GM12878 (cell line): ENCODE results near the gene SATB2. TPM values are rescaled to one million over a fixed set of nuclear protein-coding genes. Genes with fewer than 3 reads are reported as not detected.

Source experiments
- ATAC-seq: fragments of 200-7000 bp; cut with Tn5 transposase; 3 replicates; pipeline ENCODE4 v1.9.1; 2020; ENCODE audit warnings: mild to moderate bottlenecking, moderate library complexity
- BruUV-seq: library from RNA; stranded (reverse); fragments of 400-500 nt; replicated peaks from 2 replicates; lab custom pipeline; 2021; lab: Mats Ljungman, UMichigan
- CTCF ChIA-PET: fragments of 300-600 bp; sonication (Branson Sonifier 250); formaldehyde crosslinking; extraction: SDS; loops from one replicate; lab custom pipeline; 2021; ENCODE audit warnings: inconsistent platforms; lab: Yijun Ruan, JAX
- POLR2A ChIA-PET: fragments of 350-600 bp; formaldehyde crosslinking; extraction: SDS; loops from one replicate; lab custom pipeline; 2021; ENCODE audit warnings: inconsistent platforms; lab: Charles Lee
- RAD21 ChIA-PET: fragments of 300-600 bp; sonication (Branson Sonifier 250); formaldehyde crosslinking; loops from one replicate; lab custom pipeline; 2023; ENCODE audit warnings: antibody characterized with exemption; ENCODE audit not compliant: unreplicated experiment; lab: Charles Lee
- SMC1A ChIA-PET: fragments of 300-600 bp; sonication (Branson Sonifier 250); formaldehyde crosslinking; loops from one replicate; lab custom pipeline; 2023; ENCODE audit not compliant: unreplicated experiment, uncharacterized antibody; lab: Charles Lee
- DNase-seq: peaks from one replicate; pipeline ENCODE4 v3.0.0-alpha.2; 2011; ENCODE audit warnings: low read depth, low spot score
- FAIRE-seq: peaks from 3 replicates; lab custom pipeline; 2011; peaks lifted over from hg19 to GRCh38; lab: Jason Lieb, UNC
- H2AFZ ChIP-seq: 2 replicates; pipeline ENCODE4 v1.6.0; 2011; ENCODE audit warnings: low read depth, low read length, control low read depth; ENCODE audit not compliant: control insufficient read depth
- H3K27ac ChIP-seq: 2 replicates; pipeline ENCODE4 v1.5.1; 2011; ENCODE audit warnings: control low read depth; ENCODE audit not compliant: control insufficient read depth, insufficient read depth
- H3K27me3 ChIP-seq, 2 experiments: replicated peaks in 1 of 2; 2 replicates each; pipeline versions ENCODE4 v1.6.0 to v1.6.1; 2011; ENCODE audit warnings: low read length in 1 of 2; ENCODE audit not compliant: control insufficient read depth in 2 of 2, insufficient read depth in 2 of 2
- H3K36me3 ChIP-seq, 2 experiments: 2 replicates each; pipeline ENCODE4 v1.5.1; 2011; ENCODE audit warnings: low read length in 1 of 2; ENCODE audit not compliant: control insufficient read depth in 2 of 2, insufficient read depth in 2 of 2
- H3K4me1 ChIP-seq: 2 replicates; pipeline ENCODE4 v1.6.1; 2011; ENCODE audit warnings: mild to moderate bottlenecking, low read length, moderate library complexity, mixed read lengths; ENCODE audit not compliant: control insufficient read depth, insufficient read depth
- H3K4me2 ChIP-seq: 2 replicates; pipeline ENCODE4 v1.6.0; 2011; ENCODE audit warnings: control low read depth; ENCODE audit not compliant: control insufficient read depth, insufficient read depth
- H3K4me3 ChIP-seq: fragments of 200-600 bp; sonication (generic); 2 replicates; pipeline ENCODE4 v1.5.1; 2016
- H3K79me2 ChIP-seq: 2 replicates; pipeline ENCODE4 v1.6.0; 2011; ENCODE audit warnings: low read length; ENCODE audit not compliant: control insufficient read depth, insufficient read depth
- H3K9ac ChIP-seq: 2 replicates; pipeline ENCODE4 v1.8.0; 2011; ENCODE audit warnings: low read length, control low read depth, mixed read lengths; ENCODE audit not compliant: control insufficient read depth, insufficient read depth
- H3K9me3 ChIP-seq: replicated peaks from 3 replicates; pipeline ENCODE4 v1.5.1; 2011; ENCODE audit warnings: mild to moderate bottlenecking, low read length; ENCODE audit not compliant: control insufficient read depth, insufficient read depth
- H4K20me1 ChIP-seq: 2 replicates; pipeline ENCODE4 v1.6.0; 2011; ENCODE audit not compliant: control insufficient read depth, insufficient read depth
- ASH2L ChIP-seq: fragments of 300-600, 200-600 bp; sonication (generic); IDR thresholded peaks from 2 replicates; pipeline ENCODE4 v1.6.1; 2017; ENCODE audit warnings: low read depth, mild to moderate bottlenecking, borderline replicate concordance
- BCL11A ChIP-seq: IDR thresholded peaks from 2 replicates; pipeline ENCODE4 v1.6.1; 2011; ENCODE audit warnings: low read depth, low read length
- CHD1 ChIP-seq: IDR thresholded peaks from 2 replicates; pipeline ENCODE4 v1.6.1; 2012; ENCODE audit warnings: low read depth, low read length, improper control_type of control experiment
- CHD2 ChIP-seq: IDR thresholded peaks from 2 replicates; pipeline ENCODE4 v1.6.1; 2011; ENCODE audit warnings: low read depth, low read length, improper control_type of control experiment, borderline replicate concordance
- CREB1 ChIP-seq: IDR thresholded peaks from 2 replicates; pipeline ENCODE4 v1.6.1; 2012; ENCODE audit warnings: low read depth, mild to moderate bottlenecking, inconsistent platforms
- FOXK2 ChIP-seq: fragments of 450-650 bp; IDR thresholded peaks from 2 replicates; pipeline ENCODE4 v1.6.1; 2017; ENCODE audit warnings: mild to moderate bottlenecking, moderate library complexity
- NFYA ChIP-seq: IDR thresholded peaks from 2 replicates; pipeline ENCODE4 v1.6.1; 2011; ENCODE audit warnings: low read depth, mild to moderate bottlenecking, low read length, improper control_type of control experiment, borderline replicate concordance
- SIX5 ChIP-seq: IDR thresholded peaks from 2 replicates; pipeline ENCODE4 v1.6.1; 2011; ENCODE audit warnings: mild to moderate bottlenecking, low read depth, low read length, moderate library complexity; ENCODE audit not compliant: severe bottlenecking
- SKIL ChIP-seq: fragments of 450-650 bp; IDR thresholded peaks from 2 replicates; pipeline ENCODE4 v1.6.1; 2017; ENCODE audit warnings: mild to moderate bottlenecking, low read depth, inconsistent platforms; ENCODE audit not compliant: poor library complexity, severe bottlenecking
- SMC3 ChIP-seq: IDR thresholded peaks from 2 replicates; pipeline ENCODE4 v1.6.1; 2011; ENCODE audit warnings: low read length, improper control_type of control experiment, borderline replicate concordance
- SP1 ChIP-seq: IDR thresholded peaks from one replicate; pipeline ENCODE4 v1.6.1; 2011; ENCODE audit warnings: low read depth, low read length
- TARDBP ChIP-seq: IDR thresholded peaks from 2 replicates; pipeline ENCODE4 v1.6.1; 2016; ENCODE audit warnings: borderline replicate concordance
- TCF7 ChIP-seq: IDR thresholded peaks from 2 replicates; pipeline ENCODE4 v1.6.1; 2014; ENCODE audit warnings: antibody characterized with exemption, borderline replicate concordance
- ZBED1 ChIP-seq: IDR thresholded peaks from 2 replicates; pipeline ENCODE4 v1.6.1; 2016; ENCODE audit warnings: borderline replicate concordance
- WGBS: methylation state at CpG from one replicate; pipeline ENCODE4 v1.1.6; 2016; ENCODE audit warnings: low lambda C conversion rate; ENCODE audit not compliant: insufficient replicate concordance, insufficient coverage; ENCODE audit errors: missing lambda C conversion rate; 5-methylcytosine and 5-hydroxymethylcytosine counted together
- in situ Hi-C: fragments of 300-500 bp; cut with MboI; formaldehyde crosslinking; loops from 9 replicates; pipeline ENCODE4 v1.14.3; 2018; ENCODE audit warnings: mixed read lengths
- intact Hi-C: fragments of 100-400 bp; cut with micrococcal nuclease; formaldehyde crosslinking; loops from one replicate; pipeline ENCODE4 v1.14.2; 2022; ENCODE audit not compliant: unreplicated experiment
- polyA plus RNA-seq, 11 experiments: library from polyadenylated mRNA; depleted of rRNA in 4 of 11; unstranded in 6 of 11; stranded (reverse) in 5 of 11; fragments of >200 nt; fragmentation: Nextera tagmentation in 4 of 11; fragmentation: Illumina TruSeq in 1 of 11; extraction: Ambion mirVana in 4 of 11; extraction: Trizol in 1 of 11; gene quantifications; 1 replicate in 1 of 11; 2 replicates in 10 of 11; pipeline versions ENCODE4 v1.2.1 to v1.2.3, GENCODE V29; 2011 to 2016; ENCODE audit warnings: inconsistent platforms in 2 of 11, missing spikeins in 2 of 11, low read depth in 1 of 11
- total RNA-seq, 4 experiments: library from RNA; depleted of rRNA in 3 of 4; stranded (reverse); fragments of >200 nt in 3 of 4; fragmentation: Illumina TruSeq in 1 of 4; extraction: Trizol in 1 of 4; gene quantifications; 2 replicates each; pipeline versions ENCODE4 v1.2.1 to v1.2.3, GENCODE V29; 2013 to 2021
- TF ChIP-seq, protein P1 (sequence below): IDR thresholded peaks from 2 replicates; pipeline ENCODE4 v1.6.1; 2011; ENCODE audit warnings: mild to moderate bottlenecking, low read depth, low read length, moderate library complexity; ENCODE audit not compliant: insufficient replicate concordance

Gene SATB2
- total and polyA plus RNA-seq, 10 of the 15 experiments (the other 5 are each of a cell fraction or from before 2014, with no cell fraction given) = 0.03 to 0.56 (median 0.08) TPM; not detected in 3

DNA sequence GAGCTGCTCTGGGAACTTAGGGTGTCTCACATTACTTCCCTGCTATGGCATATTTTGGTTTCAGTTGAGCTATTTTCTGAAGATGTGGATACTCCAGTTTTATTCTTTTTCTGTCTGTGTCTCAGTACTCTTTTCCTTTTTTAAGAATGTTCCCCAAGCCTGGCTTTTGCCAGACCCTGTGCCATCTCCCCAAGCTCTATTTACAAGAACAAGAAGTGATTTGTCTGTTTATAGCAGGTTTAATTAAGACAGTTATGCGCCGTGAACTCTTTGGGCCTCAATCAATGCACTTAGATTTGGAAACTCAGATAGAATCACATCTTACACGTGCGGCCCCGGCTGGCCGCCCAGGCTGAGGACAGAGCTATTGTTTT, 8.9 kb upstream of the SATB2 start:
- Histone ChIP-seq H2AFZ (no peak overlapping the region), H4K20me1 (no peaks in the 10 kb centered on the region; the same call in 1 of the 2 replicates), H3K79me2 (no peaks in the 10 kb centered on the region), H3K9me3 (no peaks in the 10 kb centered on the region; the same call in 2 of the 3 replicates), H3K27me3 (peaks cover 19 to 41% of the 10 kb centered on the region in 2 experiments), H3K4me3 (no peak overlapping the region), H3K4me1 (no peaks in the 10 kb centered on the region), H3K27ac (no peak overlapping the region), H3K4me2 (no peak overlapping the region), H3K36me3 (no peaks in the 10 kb centered on the region), H3K9ac (no peak overlapping the region)
- BruUV-seq = no TSS peak
- ChIA-PET SMC1A (interaction anchor here (0.6 to 1.0 kb wide), 2 partner anchors 21 to 380 kb away, joined by 3 read pairs; no protein-coding TSS in a partner anchor), POLR2A (no interaction called here), RAD21 (interaction anchor here (1.4 kb wide), 1 partner anchor 19 kb away, joined by 3 read pairs; no protein-coding TSS in a partner anchor), CTCF (interaction anchor here (0.6 to 1.8 kb wide), 8 partner anchors 14 to 1152 kb away, joined by 3 to 7 read pairs (median 4); no protein-coding TSS in a partner anchor)
- DNase-seq (no peak), ATAC-seq (no peak), FAIRE-seq (no peak)
- WGBS = 16% methylated on average over 6 of the region's 6 CpGs
- TF ChIP-seq BCL11A (no peak), SP1 (no peak), TARDBP (no peak), SKIL (no peak), SIX5 (no peak), SMC3 (no peak), CHD2 (no peak), ASH2L (no peak), ZBED1 (no peak), FOXK2 (no peak), CREB1 (no peak), TCF7 (no peak), CHD1 (no peak), NFYA (no peak)
- TF ChIP-seq, protein P1, sequence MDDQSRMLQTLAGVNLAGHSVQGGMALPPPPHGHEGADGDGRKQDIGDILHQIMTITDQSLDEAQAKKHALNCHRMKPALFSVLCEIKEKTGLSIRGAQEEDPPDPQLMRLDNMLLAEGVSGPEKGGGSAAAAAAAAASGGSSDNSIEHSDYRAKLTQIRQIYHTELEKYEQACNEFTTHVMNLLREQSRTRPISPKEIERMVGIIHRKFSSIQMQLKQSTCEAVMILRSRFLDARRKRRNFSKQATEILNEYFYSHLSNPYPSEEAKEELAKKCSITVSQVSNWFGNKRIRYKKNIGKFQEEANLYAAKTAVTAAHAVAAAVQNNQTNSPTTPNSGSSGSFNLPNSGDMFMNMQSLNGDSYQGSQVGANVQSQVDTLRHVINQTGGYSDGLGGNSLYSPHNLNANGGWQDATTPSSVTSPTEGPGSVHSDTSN = no peak
- intact Hi-C loops (no loop called here), in situ Hi-C loops (no loop called here)
